PC-3 (cell line): ENCODE data around the gene CEP192. TPM values are rescaled to one million over a fixed set of nuclear protein-coding genes. Genes with fewer than 3 reads are reported as not detected.

Experiments
- ATAC-seq: fragments of 200-7000 bp; cut with Tn5 transposase; 2 replicates; pipeline ENCODE4 v1.9.1; 2020; ENCODE audit warnings: mild to moderate bottlenecking, moderate library complexity
- BruUV-seq: library from RNA; stranded (reverse); fragments of 400-500 nt; replicated peaks from 2 replicates; lab custom pipeline; 2021; lab: Mats Ljungman, UMichigan
- CTCF ChIA-PET: fragments of 300-600 bp; sonication (Branson Sonifier 250); formaldehyde crosslinking; loops from one replicate; lab custom pipeline; 2022; ENCODE audit warnings: antibody characterized with exemption; lab: Charles Lee
- POLR2A ChIA-PET: fragments of 300-600 bp; sonication (Branson Sonifier 250); formaldehyde crosslinking; loops from one replicate; lab custom pipeline; 2022; ENCODE audit warnings: antibody characterized with exemption; ENCODE audit not compliant: unreplicated experiment; lab: Charles Lee
- DNase-seq: peaks from one replicate; pipeline ENCODE4 v3.0.0-alpha.2; 2015
- H2AFZ ChIP-seq: fragments of 300-600 bp; sonication (generic); 2 replicates; pipeline ENCODE4 v1.6.0; 2016; ENCODE audit warnings: antibody characterized with exemption, low read length
- H3F3A ChIP-seq: fragments of 300-600 bp; sonication (generic); one replicate; pipeline ENCODE4 v1.6.0; 2017; ENCODE audit warnings: antibody characterized with exemption, low read length, control low read depth, mild to moderate bottlenecking; ENCODE audit not compliant: unreplicated experiment
- H3K27ac ChIP-seq: fragments of 300-600 bp; sonication (generic); 2 replicates; pipeline ENCODE4 v1.5.1; 2016; ENCODE audit warnings: mild to moderate bottlenecking, low read length
- H3K27me3 ChIP-seq: fragments of 300-600 bp; sonication (generic); 2 replicates; pipeline ENCODE4 v1.6.1; 2016; ENCODE audit warnings: low read length, mixed read lengths
- H3K36me3 ChIP-seq: fragments of 300-600 bp; sonication (generic); 2 replicates; pipeline ENCODE4 v1.6.1; 2016; ENCODE audit warnings: low read depth, mixed run types, low read length, mixed read lengths
- H3K4me1 ChIP-seq: fragments of 300-600 bp; sonication (generic); 2 replicates; pipeline ENCODE4 v1.5.1; 2016; ENCODE audit warnings: low read length; ENCODE audit not compliant: insufficient read depth
- H3K4me2 ChIP-seq: fragments of 300-600 bp; sonication (generic); 2 replicates; pipeline ENCODE4 v1.6.0; 2016; ENCODE audit warnings: low read length
- H3K4me3 ChIP-seq: fragments of 300-600 bp; sonication (generic); 2 replicates; pipeline ENCODE4 v1.5.1; 2016; ENCODE audit warnings: mild to moderate bottlenecking, low read length, mixed read lengths
- H3K79me2 ChIP-seq: fragments of 300-600 bp; sonication (generic); 2 replicates; pipeline ENCODE4 v1.6.1; 2017; ENCODE audit warnings: low read length, mixed read lengths
- H3K9ac ChIP-seq: fragments of 300-600 bp; sonication (generic); 2 replicates; pipeline ENCODE4 v1.6.0; 2016; ENCODE audit warnings: mild to moderate bottlenecking, low read length
- H3K9me2 ChIP-seq: fragments of 300-600 bp; sonication (generic); replicated peaks from 2 replicates; pipeline ENCODE4 v1.6.1; 2016; ENCODE audit warnings: mixed run types, low read length, mixed read lengths
- H3K9me3 ChIP-seq: fragments of 300-600 bp; sonication (generic); 2 replicates; pipeline ENCODE4 v1.6.1; 2016; ENCODE audit warnings: low read length, mixed read lengths
- H4K20me1 ChIP-seq: fragments of 300-600 bp; sonication (generic); 2 replicates; pipeline ENCODE4 v1.6.1; 2016; ENCODE audit warnings: low read length, mixed read lengths
- CTCF ChIP-seq: fragments of 300-600 bp; sonication (generic); conservative IDR thresholded peaks from 2 replicates; pipeline ENCODE4 v1.5.1; 2017; ENCODE audit warnings: antibody characterized with exemption, low read depth, mild to moderate bottlenecking, low read length
- EZH2 ChIP-seq: fragments of 300-600 bp; sonication (generic); IDR thresholded peaks from one replicate; pipeline ENCODE4 v1.6.1; 2017; ENCODE audit warnings: antibody characterized with exemption, mild to moderate bottlenecking, low read length; ENCODE audit not compliant: unreplicated experiment
- EZH2phosphoT487 ChIP-seq: fragments of 300-600 bp; sonication (generic); IDR thresholded peaks from 2 replicates; pipeline ENCODE4 v1.6.1; 2018; ENCODE audit warnings: mild to moderate bottlenecking, antibody characterized with exemption, low read length, borderline replicate concordance
- intact Hi-C: fragments of 100-400 bp; cut with micrococcal nuclease; formaldehyde crosslinking; loops from 2 replicates; pipeline ENCODE4 v1.9.0; 2023
- total RNA-seq: library from RNA; depleted of rRNA; stranded (reverse); fragments of >200 nt; gene quantifications from 2 replicates; pipeline ENCODE4 v1.2.3, GENCODE V29; 2014

Gene CEP192
- total RNA-seq, 1 experiment from 2014 or later: 32.6 TPM

GRCh38 chr18:13019301-13019700, 28.1 kb downstream of the CEP192 start:
- H3K27ac ChIP-seq: peak overlapping the region; percentile 80

GRCh38 chr18:13022644-13023043, 31.5 kb downstream of the CEP192 start:
- CTCF ChIA-PET: no interaction called here
- no peaks in the 10 kb centered on the region for H3K9me2 ChIP-seq
- H3K36me3 ChIP-seq: peaks cover 56% of the 10 kb centered on the region
- H3K4me3 ChIP-seq: no peak overlapping the region
- no peak overlapping the region for H3K9ac ChIP-seq
- no TSS peak for BruUV-seq
- H3K79me2 ChIP-seq: peaks cover 47% of the 10 kb centered on the region
- no peaks in the 10 kb centered on the region for H3K9me3 ChIP-seq
- H3K4me1 ChIP-seq: peaks cover 21% of the 10 kb centered on the region
- H4K20me1 ChIP-seq: no peaks in the 10 kb centered on the region
- POLR2A ChIA-PET: interaction anchor here (0.6 kb wide), 2 partner anchors 32 to 99 kb away, joined by 8 to 9 read pairs; no protein-coding TSS in a partner anchor
- DNase-seq (no peak), ATAC-seq (no peak)
- H3K27ac ChIP-seq: no peak overlapping the region
- H3K4me2 ChIP-seq: no peak overlapping the region
- TF ChIP-seq CTCF (no peak), EZH2phosphoT487 (no peak), EZH2 (no peak)
- H3K27me3 ChIP-seq: no peaks in the 10 kb centered on the region
- intact Hi-C loops: no loop called here
- peaks cover 8% of the 10 kb centered on the region for H3F3A ChIP-seq
- H2AFZ ChIP-seq: no peak overlapping the region

More at GRCh38 chr18:13019301-13019700, 28.1 kb downstream of the CEP192 start:
- Histone ChIP-seq H3K4me1 (peaks cover 21% of the 10 kb centered on the region), H3K36me3 (peaks cover 79% of the 10 kb centered on the region), H3K4me2 (peak overlapping the region; percentile 60), H3K9me3 (no peaks in the 10 kb centered on the region), H3F3A (peaks cover 8% of the 10 kb centered on the region), H4K20me1 (no peaks in the 10 kb centered on the region), H3K27me3 (no peaks in the 10 kb centered on the region), H2AFZ (no peak overlapping the region), H3K79me2 (peaks cover 40% of the 10 kb centered on the region), H3K9me2 (no peaks in the 10 kb centered on the region), H3K4me3 (peak overlapping the region; percentile 22; the same call in 1 of the 2 replicates), H3K9ac (peak overlapping the region; percentile 16)
- ChIA-PET POLR2A (interaction anchor here (1.1 kb wide), 1 partner anchor 18 kb away, joined by 3 read pairs; no protein-coding TSS in a partner anchor), CTCF (interaction anchor here (0.6 kb wide), 1 partner anchor 28 kb away, joined by 3 read pairs; the partner anchor contains the start of gene CEP192)
- BruUV-seq: no TSS peak
- intact Hi-C loops: no loop called here
- TF ChIP-seq EZH2 (no peak), EZH2phosphoT487 (no peak), CTCF (no peak)
- ATAC-seq (peak; percentile 98), DNase-seq (peak; percentile 83)

- BruUV-seq: no TSS peak
- Histone ChIP-seq H3K9me3 (no peaks in the 10 kb centered on the region), H3K36me3 (peaks cover 62% of the 10 kb centered on the region), H3K9me2 (no peaks in the 10 kb centered on the region), H3K4me2 (no peak overlapping the region), H2AFZ (no peak overlapping the region), H3K27ac (no peak overlapping the region), H3F3A (no peaks in the 10 kb centered on the region), H3K9ac (no peak overlapping the region), H3K27me3 (no peaks in the 10 kb centered on the region), H3K4me3 (no peak overlapping the region), H4K20me1 (no peaks in the 10 kb centered on the region), H3K4me1 (no peaks in the 10 kb centered on the region), H3K79me2 (peaks cover 42% of the 10 kb centered on the region)
- intact Hi-C loops: no loop called here
- ATAC-seq (no peak), DNase-seq (no peak)
- ChIA-PET CTCF (no interaction called here), POLR2A (no interaction called here)
- TF ChIP-seq CTCF: no peak
- no peak for TF ChIP-seq EZH2phosphoT487
- TF ChIP-seq EZH2: no peak
Measured at GRCh38 chr18:13025233-13025632, 34.1 kb downstream of the CEP192 start.
